HG02840 (cell line): Measurements from ENCODE around the gene GRID2IP.
"Not testable (repeated sequence)": the region's sequence is repeated elsewhere in the genome, so short reads cannot be mapped to it uniquely, and the experiment has no call there.

Experiments used
- ATAC-seq: cut with Tn5 transposase; IDR thresholded peaks from one replicate; pipeline ENCODE4 v1.9.1; 2021; ENCODE audit warnings: mild to moderate bottlenecking, moderate library complexity, moderate number of reproducible peaks; ENCODE audit not compliant: unreplicated experiment, low FRiP score

GRID2IP gene

GRCh38 chr7:6551016-6551511 is at the start of gene GRID2IP:
Gene GRID2IP, minus strand, starts transcription at chr7:6551461. Its CDS starts 25 bp downstream, at chr7:6551436.
- ATAC-seq, result no peak

DNA sequence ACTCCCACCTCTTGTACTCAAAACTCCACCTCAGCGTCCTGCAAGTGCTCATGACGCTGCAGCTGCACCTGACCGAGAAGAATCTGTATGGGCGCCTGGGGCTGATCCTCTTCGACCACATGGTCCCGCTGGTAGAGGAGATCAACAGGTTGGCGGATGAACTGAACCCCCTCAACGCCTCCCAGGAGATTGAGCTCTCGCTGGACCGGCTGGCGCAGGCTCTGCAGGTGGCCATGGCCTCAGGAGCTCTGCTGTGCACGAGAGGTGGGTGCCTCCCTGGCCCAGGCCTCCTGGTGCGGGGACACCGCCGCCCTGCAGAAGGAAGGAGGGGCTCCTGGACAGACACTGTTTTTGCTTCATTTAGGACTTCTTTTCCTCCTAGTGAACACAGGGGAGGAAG is 48.8 kb upstream of the GRID2IP start:
- ATAC-seq, result no peak

- no peak for ATAC-seq
Measured at GRCh38 chr7:6590645-6591110, 39.4 kb upstream of the GRID2IP start.

GRCh38 chr7:6589829-6590644 is 38.8 kb upstream of the GRID2IP start, which contains the start of gene INTS15:
Gene INTS15, plus strand, starts transcription at chr7:6590021. Its CDS starts 263 bp downstream, at chr7:6590284.
- peak; percentile 85 for ATAC-seq

DNA sequence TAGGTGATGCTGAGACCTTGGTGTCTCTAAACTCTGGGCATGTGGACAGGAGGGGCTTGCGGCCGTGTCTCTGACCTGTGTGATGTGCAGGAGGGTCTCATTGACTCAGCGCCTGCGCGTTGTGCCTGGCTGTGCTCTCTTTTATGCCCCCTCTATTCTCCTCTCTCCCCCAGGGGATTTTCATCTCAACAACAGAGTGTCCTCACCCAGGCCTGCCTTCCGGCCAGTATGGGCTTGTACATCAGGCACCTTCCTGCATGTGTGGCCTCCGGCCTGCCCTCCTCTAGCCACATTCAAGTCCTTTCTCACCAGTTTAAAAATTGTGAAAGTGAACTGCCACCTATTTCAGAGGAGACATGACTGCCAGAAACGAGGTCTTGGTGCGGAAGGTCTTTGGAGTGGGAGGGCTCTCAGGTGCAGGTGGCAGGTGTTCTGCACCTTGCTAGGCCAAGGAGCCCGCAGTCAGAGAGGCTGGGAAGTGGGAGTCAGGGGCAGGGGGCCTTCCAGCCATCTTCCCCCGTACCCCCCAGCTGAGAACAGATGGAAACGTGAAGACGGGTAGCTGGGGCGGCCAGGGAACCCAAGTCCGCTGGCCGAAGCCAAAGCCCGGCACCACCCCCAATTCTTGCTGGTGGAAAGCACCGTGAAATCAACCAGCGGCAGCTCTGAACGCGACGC is 38.0 kb upstream of the GRID2IP start:
- ATAC-seq, result no peak

DNA sequence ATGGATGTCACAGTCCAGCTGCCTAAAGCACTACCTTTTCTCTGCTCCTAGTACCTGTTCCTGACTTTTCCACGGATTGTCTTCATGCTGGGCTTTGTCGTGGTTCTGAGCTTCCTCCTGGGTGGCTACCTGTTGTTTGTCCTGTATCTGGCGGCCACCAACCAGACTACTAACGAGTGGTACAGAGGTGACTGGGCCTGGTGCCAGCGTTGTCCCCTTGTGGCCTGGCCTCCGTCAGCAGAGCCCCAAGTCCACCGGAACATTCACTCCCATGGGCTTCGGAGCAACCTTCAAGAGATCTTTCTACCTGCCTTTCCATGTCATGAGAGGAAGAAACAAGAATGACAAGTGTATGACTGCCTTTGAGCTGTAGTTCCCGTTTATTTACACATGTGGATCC is 37.3 kb upstream of the GRID2IP start:
- ATAC-seq, result no peak

DNA sequence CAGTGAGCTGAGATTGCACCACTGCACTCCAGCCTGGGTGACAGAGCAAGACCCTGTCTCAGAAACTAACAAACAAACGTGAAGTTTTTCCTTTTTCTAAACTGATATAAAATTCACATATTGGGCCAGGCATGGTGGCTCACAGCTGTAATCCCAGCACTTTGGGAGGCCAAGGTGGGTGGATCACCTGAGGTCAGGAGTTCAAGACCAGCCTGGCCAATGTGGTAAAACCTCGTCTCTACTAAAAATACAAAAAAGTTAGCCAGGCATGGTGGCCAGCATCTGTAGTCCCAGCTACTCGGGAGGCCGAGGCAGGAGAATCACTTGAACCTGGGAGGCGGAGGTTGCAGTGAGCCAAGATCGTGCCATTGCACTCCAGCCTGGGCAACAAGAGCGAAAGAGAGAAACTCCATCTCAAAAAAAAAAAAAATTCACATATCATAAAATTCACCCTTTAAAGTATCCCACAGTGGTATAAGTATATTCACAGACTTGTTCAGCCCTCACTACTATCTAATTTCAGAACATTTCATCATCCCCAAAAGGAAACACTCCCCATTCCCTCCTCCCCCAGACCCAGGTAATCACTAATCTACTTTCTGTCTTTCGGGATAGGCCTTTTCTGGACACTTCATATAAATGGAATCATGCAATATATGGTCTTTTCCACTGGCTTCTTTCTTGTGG is 34.6 kb upstream of the GRID2IP start:
- ATAC-seq, result not testable (repeated sequence)

GRCh38 chr7:6579446-6579845 is 28.2 kb upstream of the GRID2IP start:
- ATAC-seq, result no peak

- ATAC-seq, result no peak
Measured at GRCh38 chr7:6578114-6579084, 27.1 kb upstream of the GRID2IP start.

DNA sequence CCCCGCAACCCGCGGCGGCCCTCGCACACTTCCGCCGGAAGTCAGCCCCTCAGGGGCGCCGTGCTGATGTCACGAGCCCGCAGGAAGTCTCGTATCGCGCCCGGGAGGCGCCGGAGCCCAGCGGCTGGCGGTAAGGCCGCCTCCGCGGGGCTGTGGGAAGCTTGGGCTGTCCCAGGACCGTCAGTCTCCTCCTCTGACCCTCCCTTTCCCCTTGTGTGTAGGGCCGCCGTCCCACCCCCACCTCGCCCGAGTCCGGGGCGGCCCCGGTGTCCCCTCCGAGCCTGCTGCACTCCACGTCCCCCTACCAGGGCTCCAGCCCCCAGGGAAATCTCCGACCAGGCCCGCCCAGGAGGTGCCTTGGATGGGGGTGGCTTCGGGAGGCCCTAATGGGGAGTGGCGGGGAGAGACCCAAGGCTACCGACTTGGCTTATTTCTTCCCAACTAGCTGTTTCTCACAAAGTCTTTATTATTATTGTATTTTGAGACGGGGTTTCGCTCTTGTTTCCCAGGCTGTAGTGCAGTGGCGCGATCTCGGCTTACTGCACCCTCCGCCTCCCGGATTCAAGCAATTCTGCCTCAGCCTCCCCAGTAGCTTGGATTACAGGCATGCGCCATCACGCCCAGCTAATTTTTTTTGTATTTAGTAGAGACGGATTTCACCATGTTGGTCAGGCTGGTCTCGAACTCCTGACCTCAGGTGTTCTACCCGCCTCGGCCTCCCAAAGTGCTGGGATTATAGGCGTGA is 26.3 kb upstream of the GRID2IP start, which contains the start of gene ZDHHC4:
ZDHHC4 (plus strand) TSS at position 86 of the 745 bp plus-strand sequence. CDS start 3,108 bp downstream, outside the sequence.
- peak; percentile 97 for ATAC-seq

GRCh38 chr7:6576867-6577368 is 25.7 kb upstream of the GRID2IP start:
- not testable (repeated sequence) for ATAC-seq

GRCh38 chr7:6576024-6576866 is 25.0 kb upstream of the GRID2IP start:
- no peak for ATAC-seq

DNA sequence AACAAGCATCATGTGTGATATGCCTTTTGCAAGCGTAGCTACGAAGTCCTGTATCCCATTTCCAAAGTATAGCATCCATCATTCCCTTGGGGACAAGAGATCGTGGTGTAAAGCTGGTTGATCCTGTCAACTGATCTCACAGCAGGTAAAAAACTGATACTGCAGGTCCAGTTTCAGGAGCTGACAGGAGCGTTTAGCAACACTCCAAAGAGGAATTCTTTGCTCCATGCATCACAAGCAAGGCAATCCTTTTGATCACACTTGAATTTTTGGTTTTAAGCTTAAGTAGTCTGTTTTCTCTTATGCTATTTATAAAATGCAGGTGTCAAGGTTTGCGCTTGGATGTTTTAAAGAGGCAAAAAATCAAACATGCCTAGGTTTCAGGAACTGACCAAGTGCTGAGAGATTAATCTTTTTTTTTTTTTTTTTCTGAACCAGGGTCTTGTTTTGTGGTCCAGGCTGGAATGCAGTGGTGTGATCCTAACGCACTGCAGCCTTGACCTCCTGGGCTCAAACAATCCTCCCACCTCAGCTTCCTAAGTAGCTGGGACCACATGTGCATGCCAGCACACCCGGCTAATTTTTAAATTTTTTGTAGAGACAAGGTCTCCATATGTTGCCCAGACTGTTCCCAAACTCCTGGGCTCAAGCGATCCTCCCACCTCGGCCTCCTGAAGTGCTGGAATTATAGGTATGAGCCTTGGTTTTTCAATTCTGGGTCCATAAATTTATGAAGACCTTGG is 24.2 kb upstream of the GRID2IP start:
- no peak for ATAC-seq

GRCh38 chr7:6571160-6571779 is 20.0 kb upstream of the GRID2IP start:
- ATAC-seq, result no peak

DNA sequence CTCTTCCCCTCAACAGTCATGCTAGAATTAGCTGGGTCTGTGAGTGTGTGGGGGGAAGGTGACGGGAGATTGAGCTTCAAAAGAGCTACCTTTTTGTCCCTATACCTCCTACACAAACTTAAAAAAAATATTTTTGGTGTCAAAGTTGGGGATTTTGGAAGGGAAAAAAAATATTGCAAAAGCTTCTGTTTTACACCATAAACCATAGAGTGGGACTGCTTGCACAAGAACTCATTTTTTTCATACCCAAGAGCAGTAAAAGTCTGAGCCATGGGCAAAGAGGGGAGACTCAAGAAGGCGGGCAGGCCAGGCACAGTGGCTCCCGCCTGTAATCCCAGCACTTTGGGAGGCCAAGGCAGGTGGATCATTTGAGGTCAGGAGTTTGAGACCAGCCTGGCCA is 16.6 kb upstream of the GRID2IP start:
- no peak for ATAC-seq

- no peak for ATAC-seq
Measured at GRCh38 chr7:6565655-6566054, 14.4 kb upstream of the GRID2IP start.
